KG1 (cell line): Measurements from ENCODE around the gene PPP5C.
"Not testable (repeated sequence)": the region's sequence is repeated elsewhere in the genome, so short reads cannot be mapped to it uniquely, and the experiment has no call there.

ENCODE experiments used
- DNase-seq: peaks from one replicate; lab custom pipeline; 2025; lab: John Stamatoyannopoulos, UW

PPP5C gene

DNA sequence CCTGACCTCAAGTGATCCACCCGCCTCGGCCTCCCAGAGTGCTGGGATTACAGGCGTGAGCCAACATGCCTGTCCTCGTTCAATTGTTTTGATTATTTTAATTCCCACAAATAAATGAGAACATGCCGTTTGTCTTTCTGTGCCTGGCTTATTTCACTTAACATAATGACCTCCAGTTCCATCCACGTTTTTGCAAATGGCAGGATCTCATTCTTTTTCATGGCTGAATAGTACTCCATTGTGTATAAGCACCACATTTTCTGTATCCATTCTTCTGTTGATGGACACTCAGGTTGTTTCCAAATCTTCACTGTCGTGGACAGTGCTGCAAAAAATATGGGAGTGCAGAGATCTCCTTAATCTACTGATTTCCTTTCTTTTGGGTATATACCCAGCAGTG, 86.6 kb downstream of the PPP5C start:
- not testable (repeated sequence) for DNase-seq

- no peak for DNase-seq
Observed at GRCh38 chr19:46435009-46435408, 88.1 kb downstream of the PPP5C start.

GRCh38 chr19:46435689-46436088, 88.8 kb downstream of the PPP5C start:
- not testable (repeated sequence) for DNase-seq
